Measurements from ENCODE around the gene PRDM13.

- TF ChIP-seq SUZ12 (IDR thresholded peaks at IDR 0.05; ENCODE audit: low read length): peak; percentile 98
- TF ChIP-seq TBP (IDR thresholded peaks at IDR 0.05; ENCODE audit: low read depth, low read length): no peak
- TF ChIP-seq YY1 (IDR thresholded peaks at IDR 0.05; ENCODE audit: low read depth, low read length): no peak
- TF ChIP-seq, protein P1, sequence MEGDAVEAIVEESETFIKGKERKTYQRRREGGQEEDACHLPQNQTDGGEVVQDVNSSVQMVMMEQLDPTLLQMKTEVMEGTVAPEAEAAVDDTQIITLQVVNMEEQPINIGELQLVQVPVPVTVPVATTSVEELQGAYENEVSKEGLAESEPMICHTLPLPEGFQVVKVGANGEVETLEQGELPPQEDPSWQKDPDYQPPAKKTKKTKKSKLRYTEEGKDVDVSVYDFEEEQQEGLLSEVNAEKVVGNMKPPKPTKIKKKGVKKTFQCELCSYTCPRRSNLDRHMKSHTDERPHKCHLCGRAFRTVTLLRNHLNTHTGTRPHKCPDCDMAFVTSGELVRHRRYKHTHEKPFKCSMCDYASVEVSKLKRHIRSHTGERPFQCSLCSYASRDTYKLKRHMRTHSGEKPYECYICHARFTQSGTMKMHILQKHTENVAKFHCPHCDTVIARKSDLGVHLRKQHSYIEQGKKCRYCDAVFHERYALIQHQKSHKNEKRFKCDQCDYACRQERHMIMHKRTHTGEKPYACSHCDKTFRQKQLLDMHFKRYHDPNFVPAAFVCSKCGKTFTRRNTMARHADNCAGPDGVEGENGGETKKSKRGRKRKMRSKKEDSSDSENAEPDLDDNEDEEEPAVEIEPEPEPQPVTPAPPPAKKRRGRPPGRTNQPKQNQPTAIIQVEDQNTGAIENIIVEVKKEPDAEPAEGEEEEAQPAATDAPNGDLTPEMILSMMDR (IDR thresholded peaks at IDR 0.05; ENCODE audit: control extremely low read depth in 1 of 3, insufficient read depth in 1 of 3, low read depth in 1 of 3, low read length in 3 of 3): no peak
- no peak for TF ChIP-seq POLR2A (IDR thresholded peaks at IDR 0.05; ENCODE audit: control extremely low read depth in 1 of 2, low read depth in 2 of 2, low read length in 2 of 2)
- no peak for TF ChIP-seq RFX5 (IDR thresholded peaks at IDR 0.05; ENCODE audit: borderline replicate concordance, low read depth, low read length)
- TF ChIP-seq, protein P2, sequence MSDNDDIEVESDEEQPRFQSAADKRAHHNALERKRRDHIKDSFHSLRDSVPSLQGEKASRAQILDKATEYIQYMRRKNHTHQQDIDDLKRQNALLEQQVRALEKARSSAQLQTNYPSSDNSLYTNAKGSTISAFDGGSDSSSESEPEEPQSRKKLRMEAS (IDR thresholded peaks at IDR 0.05): no peak
- TF ChIP-seq ATF3 (IDR thresholded peaks at IDR 0.05; ENCODE audit: insufficient read depth, low read depth, low read length): no peak
These were observed 3.9 kb upstream of the PRDM13 start for GRCh38 chr6:99602520-99603420.
